Measurements from ENCODE around the gene DNAJA1.
"Not testable (repeated sequence)": the region's sequence is repeated elsewhere in the genome, so short reads cannot be mapped to it uniquely, and the experiment has no call there.

The DNAJA1 gene

DNA sequence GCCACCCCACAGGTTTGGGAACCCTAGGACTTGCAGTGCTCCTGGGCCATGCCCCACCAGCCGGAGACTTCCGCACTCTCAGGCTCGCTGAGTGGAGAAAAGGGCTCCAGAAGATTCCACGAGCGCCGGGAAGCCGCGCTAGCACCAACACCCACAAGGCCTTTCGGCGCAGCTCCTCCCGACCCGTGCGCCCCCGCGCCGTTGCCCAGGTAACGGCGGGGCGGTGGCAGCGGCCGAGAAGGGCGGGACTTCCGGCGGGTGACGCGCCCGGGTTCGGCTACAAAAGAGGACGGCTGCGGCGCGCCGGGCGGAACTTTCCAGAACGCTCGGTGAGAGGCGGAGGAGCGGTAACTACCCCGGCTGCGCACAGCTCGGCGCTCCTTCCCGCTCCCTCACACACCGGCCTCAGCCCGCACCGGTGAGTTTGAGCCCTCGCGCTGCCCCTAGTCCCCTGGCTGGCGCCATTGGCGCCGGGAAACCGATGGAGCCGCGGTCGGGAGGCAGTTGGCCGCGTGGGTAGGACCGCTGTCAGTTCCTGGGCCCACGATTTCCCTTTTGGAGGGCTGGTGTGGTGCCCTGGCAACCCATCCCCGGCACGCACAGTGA lies at the start of gene DNAJA1:
Gene DNAJA1, plus strand, starts transcription at position 308 of the 606 bp plus-strand sequence. CDS start 1,212 bp downstream, outside the sequence.
- FAIRE-seq (peak; percentile 85), DNase-seq (ENCODE audit: low spot score) (peak; percentile 98)

DNA sequence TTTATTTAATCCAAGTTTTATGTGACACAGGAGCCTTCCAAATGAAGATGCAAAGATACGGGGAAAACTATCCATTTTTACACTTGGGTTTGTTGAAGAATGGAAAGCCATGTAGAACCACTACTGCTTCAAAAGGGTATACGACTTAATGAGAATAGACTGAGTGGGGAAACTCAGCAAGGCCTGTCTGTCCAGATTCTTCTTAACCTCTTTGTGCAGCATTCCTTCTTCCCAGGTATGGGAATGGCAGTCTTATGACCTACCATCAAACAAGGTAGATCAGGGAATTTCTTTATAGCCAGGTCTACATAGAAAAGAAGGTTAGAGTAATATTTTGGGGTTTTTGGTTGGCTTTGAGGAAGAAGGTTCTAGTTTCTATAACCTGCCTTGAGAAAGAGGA lies 47.0 kb upstream of the DNAJA1 start:
- FAIRE-seq (no peak), DNase-seq (ENCODE audit: low spot score) (no peak)

DNA sequence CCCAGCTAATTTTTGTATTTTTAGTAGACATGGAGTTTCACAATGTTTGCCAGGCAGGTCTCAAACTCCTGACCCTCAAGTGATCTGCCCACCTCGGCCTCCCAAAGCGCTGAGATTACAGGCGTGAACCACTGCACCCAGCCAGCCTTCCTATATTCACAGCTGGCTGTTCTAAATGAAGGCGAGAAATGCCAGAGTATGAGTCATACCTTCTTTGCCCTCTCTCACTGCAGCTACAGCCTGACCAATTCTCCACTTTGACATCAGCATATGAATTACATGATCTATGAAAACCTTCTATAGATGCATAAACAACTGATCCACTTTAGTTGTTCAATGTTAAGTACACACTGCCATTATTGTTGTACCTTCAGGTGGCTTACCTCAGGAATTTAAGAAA lies 38.1 kb upstream of the DNAJA1 start:
- FAIRE-seq, result no peak
- no peak for DNase-seq (ENCODE audit: low spot score)

GRCh38 chr9:32989660-32990059 lies 35.4 kb upstream of the DNAJA1 start:
- DNase-seq (ENCODE audit: low spot score) (no peak), FAIRE-seq (no peak)

GRCh38 chr9:32991897-32992594 lies 33.0 kb upstream of the DNAJA1 start:
- DNase-seq (ENCODE audit: low spot score) (no peak), FAIRE-seq (no peak)

DNA sequence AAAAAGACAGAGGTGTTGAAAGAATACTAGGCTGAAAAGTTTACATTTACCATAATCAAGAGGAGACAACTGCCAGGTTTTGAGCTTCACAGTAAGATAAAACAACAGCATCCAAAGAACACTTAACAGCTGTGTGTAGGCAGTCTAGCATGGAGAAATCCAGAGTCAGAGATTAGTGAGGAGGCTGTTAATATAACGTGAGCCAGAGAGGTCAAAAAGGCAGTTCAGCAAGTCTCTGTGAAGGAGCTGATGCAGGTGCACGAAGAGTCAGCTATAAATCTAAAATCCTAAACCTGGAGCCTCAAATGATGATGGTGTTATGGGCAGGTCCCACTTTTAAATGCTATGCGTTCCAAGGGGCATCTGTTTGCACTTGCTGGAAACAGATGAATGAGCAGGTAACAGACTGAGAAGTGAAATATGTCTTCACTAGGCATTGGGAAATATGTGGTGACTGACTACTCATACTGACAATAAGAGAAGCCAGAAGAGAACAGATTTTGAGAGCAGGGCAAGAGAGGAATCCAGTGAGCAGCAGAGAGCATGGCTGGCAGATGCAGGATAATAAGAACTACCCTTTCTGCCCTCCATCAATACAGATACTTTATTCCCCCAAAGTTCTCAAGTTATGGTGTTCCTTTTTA lies 32.4 kb upstream of the DNAJA1 start:
- no peak for DNase-seq (ENCODE audit: low spot score)
- FAIRE-seq, result no peak

DNA sequence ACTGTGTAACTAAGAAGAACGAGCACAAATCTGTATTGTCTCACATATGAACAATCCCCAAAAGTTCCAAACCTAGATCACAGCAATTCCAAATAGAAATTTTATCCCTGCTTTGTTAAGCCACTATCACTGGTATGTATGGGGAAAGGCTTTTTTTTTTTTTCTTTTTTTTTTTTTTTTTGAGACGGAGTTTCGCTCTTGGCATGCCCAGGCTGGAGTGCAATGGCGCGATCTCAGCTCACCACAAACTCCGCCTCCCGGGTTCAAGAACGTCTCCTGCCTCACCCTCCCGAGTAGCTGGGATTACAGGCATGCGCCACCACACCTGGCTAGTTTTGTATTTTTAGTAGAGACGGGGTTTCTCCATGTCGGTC lies 24.4 kb upstream of the DNAJA1 start:
- FAIRE-seq; DNase-seq (ENCODE audit: low spot score): not testable (repeated sequence)

DNA sequence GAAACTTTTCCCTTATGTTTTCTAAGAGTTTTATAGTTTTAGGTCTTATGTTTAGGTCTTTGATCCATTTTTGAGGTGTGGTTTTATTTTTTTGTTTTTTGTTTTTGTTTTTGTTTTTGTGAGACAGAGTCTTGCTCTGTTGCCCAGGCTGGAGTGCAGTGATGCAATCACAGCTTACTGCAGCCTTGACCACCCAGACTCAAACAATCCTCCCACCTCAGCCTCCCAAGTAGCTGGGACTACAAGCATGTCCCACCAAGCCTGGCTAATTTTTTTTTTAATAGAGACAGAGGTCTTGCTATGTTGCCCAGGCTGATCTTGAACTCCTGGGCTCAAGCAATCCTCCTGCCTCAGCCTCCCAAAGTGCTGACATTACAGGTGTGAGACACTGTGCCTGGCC lies 19.7 kb upstream of the DNAJA1 start:
- FAIRE-seq; DNase-seq (ENCODE audit: low spot score): not testable (repeated sequence)

DNA sequence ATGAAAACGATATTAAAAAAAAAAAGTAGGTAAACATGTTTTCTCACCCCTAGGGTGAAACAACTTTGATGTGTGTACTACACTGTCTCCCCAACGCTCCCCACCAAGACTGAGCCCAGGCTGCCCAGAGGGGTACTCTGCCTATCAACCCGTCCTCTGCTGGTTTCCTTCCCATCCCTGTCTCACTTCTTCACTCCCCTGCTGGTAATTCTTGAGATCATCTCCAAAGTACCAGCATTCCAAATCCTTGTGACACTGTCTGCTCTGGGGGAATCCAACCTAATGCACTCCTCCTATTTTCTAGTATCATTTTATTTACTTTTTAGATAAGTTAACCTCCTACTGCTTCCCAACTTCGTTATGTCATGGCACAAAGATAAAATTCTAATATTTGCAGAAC lies 17.3 kb upstream of the DNAJA1 start:
- DNase-seq (ENCODE audit: low spot score) (no peak), FAIRE-seq (no peak)

DNA sequence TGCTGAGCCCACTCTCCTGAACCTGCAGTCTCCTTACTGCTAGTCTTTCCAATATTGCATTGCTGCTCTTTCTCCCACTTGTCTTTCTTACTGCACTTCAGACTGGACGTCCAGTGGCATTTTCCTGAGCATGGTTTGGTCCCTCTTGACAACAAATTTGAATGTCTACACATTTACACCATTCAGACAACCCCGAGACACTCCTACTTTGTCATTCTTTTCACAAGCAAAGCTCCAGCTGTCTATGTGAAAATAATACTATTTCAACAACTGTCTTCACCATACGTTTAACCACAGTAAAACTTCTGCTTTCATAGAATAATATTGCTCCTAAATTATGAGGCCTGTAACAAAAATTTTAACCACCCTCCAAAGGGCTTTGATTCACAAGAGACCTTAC lies 13.2 kb upstream of the DNAJA1 start:
- FAIRE-seq, result no peak

DNA sequence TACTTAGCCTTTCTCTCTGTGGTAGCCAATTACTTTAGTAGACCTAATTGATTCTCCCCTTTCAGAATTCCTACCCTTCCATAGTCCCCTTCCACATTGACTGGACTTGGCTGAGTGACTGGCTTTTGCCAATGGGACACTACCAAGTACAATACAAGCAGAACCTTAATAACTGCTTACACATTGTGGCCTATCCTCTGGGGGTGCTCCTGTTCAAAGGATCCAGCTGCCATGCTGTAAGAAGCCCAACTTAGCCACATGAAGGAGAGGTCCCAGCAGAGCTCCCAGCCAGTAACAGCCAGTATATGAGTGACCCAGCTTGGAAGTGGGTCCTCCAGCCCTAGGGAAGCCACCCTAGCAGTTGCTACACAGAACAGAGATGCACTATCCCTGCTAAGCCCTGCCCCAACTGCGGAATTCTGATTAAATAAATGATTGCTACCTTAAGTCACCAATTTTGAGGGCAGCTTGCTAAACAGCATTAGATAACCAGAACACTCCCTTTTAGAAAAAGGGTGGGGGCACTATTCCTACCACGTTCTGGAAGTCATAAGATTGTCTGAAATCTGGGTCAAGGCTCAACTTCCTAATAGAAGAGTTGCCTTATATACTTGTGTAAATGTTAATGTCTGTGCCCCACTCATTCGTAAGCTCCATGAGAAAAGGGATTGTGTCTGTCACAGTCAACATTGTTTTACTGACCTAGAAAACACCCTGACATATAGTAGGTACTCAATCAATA lies 12.6 kb upstream of the DNAJA1 start:
- FAIRE-seq (no peak), DNase-seq (ENCODE audit: low spot score) (no peak)

More for the DNA sequence above, 13.2 kb upstream of the DNAJA1 start:
- DNase-seq (ENCODE audit: low spot score), result no peak

DNA sequence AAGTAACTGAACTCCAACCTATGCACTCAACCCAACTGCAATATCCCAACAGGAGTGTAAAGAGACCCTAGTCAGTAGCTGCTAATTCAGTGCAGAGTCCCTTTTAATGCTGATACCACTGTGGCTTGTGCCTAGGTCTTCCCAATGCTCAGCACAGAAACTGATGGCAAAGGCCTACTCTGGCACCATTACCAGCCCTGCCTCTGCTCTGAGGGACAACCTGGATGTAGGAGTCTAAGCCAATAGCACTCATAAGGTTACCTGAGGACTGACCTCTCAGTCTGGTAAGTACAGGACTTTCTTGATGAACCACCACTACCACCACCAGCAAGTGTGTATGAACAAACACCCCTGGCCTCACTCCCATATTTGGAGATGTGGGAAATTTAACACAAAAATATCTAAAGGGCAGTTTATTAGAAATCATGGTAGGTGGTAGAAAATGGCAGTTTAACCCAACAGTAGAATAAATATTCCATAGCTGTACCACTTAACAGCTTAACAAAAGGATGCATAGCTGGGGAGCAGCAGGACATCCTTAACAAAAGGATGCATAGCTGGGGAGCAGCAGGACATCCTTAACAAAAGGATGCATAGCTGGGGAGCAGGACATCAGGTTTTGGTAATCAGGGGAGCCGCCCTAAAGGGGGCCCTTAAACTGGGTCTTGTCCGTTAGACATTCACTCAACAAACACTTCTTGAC lies 11.0 kb upstream of the DNAJA1 start:
- no peak for DNase-seq (ENCODE audit: low spot score)
- no peak for FAIRE-seq

- FAIRE-seq (peak; percentile 42), DNase-seq (ENCODE audit: low spot score) (no peak)
These were observed 10.4 kb upstream of the DNAJA1 start for GRCh38 chr9:33014665-33015014.

DNA sequence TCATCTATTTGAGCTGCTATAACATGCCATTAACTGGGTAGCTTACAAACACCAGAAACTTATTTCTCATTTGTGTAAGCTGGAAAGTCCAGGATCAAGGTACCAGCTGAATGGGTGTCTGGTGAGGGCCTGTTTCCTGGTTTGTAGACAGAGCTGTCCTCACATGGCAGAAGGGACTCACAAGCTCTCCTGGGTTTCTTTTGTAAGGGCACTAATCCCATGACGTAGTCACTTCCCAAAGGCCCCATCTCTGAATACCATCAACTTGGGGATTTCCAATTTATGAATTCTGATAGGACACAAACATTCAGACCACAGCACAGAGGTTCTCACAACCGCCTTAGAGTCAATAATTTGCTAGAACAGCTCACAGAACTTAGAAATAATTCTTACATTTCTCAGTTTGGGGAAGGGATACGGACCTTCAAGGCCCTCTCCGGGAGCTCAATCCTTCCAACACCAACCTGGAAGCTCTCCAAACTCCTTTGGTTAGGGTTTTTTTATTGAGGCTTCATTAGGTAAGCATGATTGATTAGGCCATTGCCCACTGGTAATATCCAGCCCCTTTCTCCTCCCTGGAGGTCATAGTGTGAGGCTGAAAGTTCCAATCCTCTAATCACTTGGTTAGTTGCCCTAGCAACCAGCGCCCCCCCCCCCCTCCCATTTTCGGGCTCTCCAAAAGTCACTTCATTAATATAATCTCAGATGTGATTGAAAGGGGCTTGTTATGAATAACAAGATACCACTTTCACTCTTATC lies 7.6 kb upstream of the DNAJA1 start:
- FAIRE-seq (no peak), DNase-seq (ENCODE audit: low spot score) (no peak)

DNA sequence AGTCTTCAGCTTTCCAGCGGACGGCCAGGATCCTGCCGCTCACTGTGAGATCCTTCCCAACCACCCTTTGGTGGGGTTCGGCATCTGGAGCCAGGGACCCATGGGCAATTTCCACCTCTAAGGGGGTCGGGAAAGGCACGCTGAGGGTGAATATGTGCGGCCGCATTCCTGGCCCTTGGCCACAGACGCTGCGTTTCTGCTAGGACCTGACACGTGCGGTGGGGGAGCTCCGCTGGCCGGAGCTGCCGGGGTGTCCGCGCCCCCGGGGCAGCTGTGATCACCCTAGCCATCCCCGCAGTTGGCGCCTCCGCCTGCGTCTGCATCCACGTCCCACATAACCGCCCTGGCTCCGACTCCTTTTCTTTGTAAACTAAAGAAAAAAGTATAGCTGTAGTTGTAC lies 5.3 kb upstream of the DNAJA1 start:
- DNase-seq (ENCODE audit: low spot score) (no peak), FAIRE-seq (no peak)

DNA sequence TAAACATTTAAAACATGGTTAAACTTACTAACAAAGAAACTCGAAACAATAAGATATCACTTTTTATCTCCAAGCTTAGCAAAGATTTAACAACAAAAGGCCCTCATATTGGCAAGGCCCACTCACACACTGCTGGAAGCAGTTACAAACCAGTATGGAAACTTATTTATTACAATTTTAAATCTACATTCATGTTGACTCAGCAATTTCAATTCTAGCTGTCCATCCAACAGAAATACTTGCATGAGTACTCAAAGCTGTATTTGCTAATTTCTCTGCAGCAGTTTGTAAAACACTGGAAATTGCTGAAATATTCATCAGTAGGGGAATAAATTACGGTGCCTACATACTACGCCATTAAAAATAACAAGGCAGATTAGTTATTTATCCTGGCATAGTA lies 2.8 kb upstream of the DNAJA1 start:
- FAIRE-seq, result no peak
- no peak for DNase-seq (ENCODE audit: low spot score)

- no peak for DNase-seq (ENCODE audit: low spot score)
- no peak for FAIRE-seq
These were observed 2.3 kb upstream of the DNAJA1 start for GRCh38 chr9:33022755-33023154.

- DNase-seq (ENCODE audit: low spot score) (no peak), FAIRE-seq (no peak)
These were observed 1.4 kb upstream of the DNAJA1 start for GRCh38 chr9:33023661-33024060.

DNA sequence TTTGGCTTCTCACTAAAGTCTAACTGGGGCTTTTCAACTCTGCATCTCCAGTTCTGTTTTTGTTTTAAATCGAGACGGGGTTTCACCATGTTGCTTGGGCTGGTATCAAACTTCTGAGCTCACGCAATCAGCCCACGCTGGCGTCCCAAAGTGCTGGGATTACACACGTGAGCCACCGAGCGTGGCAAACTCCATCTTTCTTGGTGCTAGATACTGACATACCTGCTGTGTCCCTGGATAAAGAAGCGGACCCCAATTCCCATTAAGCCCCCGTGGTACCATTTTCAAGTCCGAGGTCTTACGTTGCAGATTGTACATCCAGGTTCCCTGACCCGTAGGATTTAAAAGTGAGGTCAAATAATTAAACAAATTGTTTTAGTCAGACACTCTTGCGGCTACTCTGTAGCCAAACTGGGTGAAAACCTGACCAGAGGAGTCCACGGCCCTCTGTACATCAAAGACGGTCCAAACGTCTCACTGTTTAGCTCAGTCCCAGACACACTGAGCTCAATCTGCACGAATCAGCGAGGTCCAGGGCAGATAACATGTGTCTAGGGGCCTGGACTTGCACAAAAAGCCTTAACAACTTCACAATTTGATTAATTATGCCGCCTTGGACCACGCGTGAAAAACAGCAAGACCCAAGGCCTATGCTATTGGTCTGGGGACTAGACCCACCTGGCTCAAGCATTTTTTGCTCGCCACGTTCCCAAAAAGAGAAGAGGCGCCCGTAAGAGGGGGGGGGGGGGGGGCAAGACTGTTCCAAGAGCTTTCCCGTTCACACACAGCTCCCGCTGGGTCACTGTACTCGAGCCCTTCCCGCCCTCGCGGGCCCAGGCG lies 727 bp upstream of the DNAJA1 start:
- DNase-seq (ENCODE audit: low spot score), result no peak
- FAIRE-seq, result no peak
